ENCODE results near the gene GAB2.

GRCh38 chr11:78336877-78337553 lies 80.6 kb downstream of the GAB2 start:
- TF ChIP-seq ZNF639 (CRISPR knock-in tag; conservative IDR thresholded peaks at IDR 0.05), result no peak
- TF ChIP-seq ZNF143 (CRISPR knock-in tag; IDR thresholded peaks at IDR 0.05), result no peak
- TF ChIP-seq POLR2A (IDR thresholded peaks at IDR 0.05; ENCODE audit: insufficient read depth in 1 of 2, low read depth in 2 of 2, low read length in 2 of 2), result no peak
